ENCODE measurements around the gene WNT2B.

The WNT2B gene

GRCh38 chr1:112576240-112576639, 67.5 kb downstream of the WNT2B start:
- no peak for DNase-seq (ENCODE audit: low spot score)
